NCI-H524 treated with DMSO at 0.1 percent for 48 hours (cell line): ENCODE data around the gene LHFPL6.

Experiments
- DNase-seq: peaks from one replicate; lab custom pipeline; 2025; lab: John Stamatoyannopoulos, UW

Gene LHFPL6

GRCh38 chr13:39381456-39381855, 221.5 kb downstream of the LHFPL6 start:
- no peak for DNase-seq

- DNase-seq, result no peak
Measured at GRCh38 chr13:39379667-39380655, 223.0 kb downstream of the LHFPL6 start.

GRCh38 chr13:39379118-39379517, 223.9 kb downstream of the LHFPL6 start:
- no peak for DNase-seq

GRCh38 chr13:39378306-39378705, 224.7 kb downstream of the LHFPL6 start:
- no peak for DNase-seq

- DNase-seq, result no peak
Measured at GRCh38 chr13:39377699-39378098, 225.3 kb downstream of the LHFPL6 start.

GRCh38 chr13:39376076-39376475, 226.9 kb downstream of the LHFPL6 start:
- DNase-seq, result no peak

- DNase-seq, result no peak
Measured at GRCh38 chr13:39375601-39376000, 227.4 kb downstream of the LHFPL6 start.

- no peak for DNase-seq
Measured at GRCh38 chr13:39374741-39375189, 228.2 kb downstream of the LHFPL6 start.

GRCh38 chr13:39373145-39373544, 229.8 kb downstream of the LHFPL6 start:
- no peak for DNase-seq

- DNase-seq, result no peak
Measured at GRCh38 chr13:39371706-39372105, 231.3 kb downstream of the LHFPL6 start.

GRCh38 chr13:39370554-39370953, 232.4 kb downstream of the LHFPL6 start:
- no peak for DNase-seq

GRCh38 chr13:39370048-39370447, 232.9 kb downstream of the LHFPL6 start:
- no peak for DNase-seq

- no peak for DNase-seq
Measured at GRCh38 chr13:39369161-39369890, 233.7 kb downstream of the LHFPL6 start.

- DNase-seq, result no peak
Measured at GRCh38 chr13:39365879-39366278, 237.1 kb downstream of the LHFPL6 start.

GRCh38 chr13:39364947-39365468, 238.0 kb downstream of the LHFPL6 start:
- no peak for DNase-seq

- DNase-seq, result no peak
Measured at GRCh38 chr13:39363382-39363772, 239.6 kb downstream of the LHFPL6 start.

GRCh38 chr13:39362652-39363381, 240.2 kb downstream of the LHFPL6 start:
- no peak for DNase-seq

- no peak for DNase-seq
Measured at GRCh38 chr13:39353988-39354387, 249.0 kb downstream of the LHFPL6 start.

- no peak for DNase-seq
Measured at GRCh38 chr13:39350461-39350881, 252.5 kb downstream of the LHFPL6 start.

GRCh38 chr13:39349391-39349960, 253.5 kb downstream of the LHFPL6 start:
- no peak for DNase-seq
